Osteocyte (in vitro differentiated cells): Measurements from ENCODE around the gene SMYD3. TPM values are rescaled to one million over a fixed set of nuclear protein-coding genes. Genes with fewer than 3 reads are reported as not detected.

ENCODE experiments used
- DNase-seq: peaks from one replicate; pipeline ENCODE4 v3.0.0; 2021; ENCODE audit warnings: mixed read lengths; ENCODE audit not compliant: unreplicated experiment; ENCODE audit errors: extremely low spot score
- H3K27ac Mint-ChIP-seq: one replicate; pipeline ENCODE4 v1.8.0; 2021; ENCODE audit warnings: mild to moderate bottlenecking, mixed read lengths; ENCODE audit not compliant: unreplicated experiment
- H3K27me3 Mint-ChIP-seq: one replicate; pipeline ENCODE4 v1.8.0; 2021; ENCODE audit warnings: mixed read lengths; ENCODE audit not compliant: unreplicated experiment
- H3K36me3 Mint-ChIP-seq: one replicate; pipeline ENCODE4 v1.8.0; 2021; ENCODE audit warnings: mixed read lengths; ENCODE audit not compliant: unreplicated experiment
- H3K4me1 Mint-ChIP-seq: one replicate; pipeline ENCODE4 v1.8.0; 2021; ENCODE audit warnings: mixed read lengths; ENCODE audit not compliant: unreplicated experiment
- H3K4me3 Mint-ChIP-seq: one replicate; pipeline ENCODE4 v1.8.0; 2021; ENCODE audit warnings: mild to moderate bottlenecking, moderate library complexity, mixed read lengths; ENCODE audit not compliant: unreplicated experiment
- H3K9me3 Mint-ChIP-seq: one replicate; pipeline ENCODE4 v1.8.0; 2021; ENCODE audit warnings: mixed read lengths; ENCODE audit not compliant: unreplicated experiment
- total RNA-seq: library from RNA; stranded (reverse); gene quantifications from 2 replicates; pipeline ENCODE4 v1.2.1, GENCODE V29; 2021
- TF ChIP-seq, protein P1 (sequence below): fragments of 200-600 bp; sonication (generic); IDR thresholded peaks from 2 replicates; pipeline ENCODE4 v1.5.0; 2021; ENCODE audit warnings: antibody characterized with exemption, mild to moderate bottlenecking, moderate library complexity

SMYD3 gene
- total RNA-seq, 1 donor from 2014 or later = 22.3 TPM

DNA sequence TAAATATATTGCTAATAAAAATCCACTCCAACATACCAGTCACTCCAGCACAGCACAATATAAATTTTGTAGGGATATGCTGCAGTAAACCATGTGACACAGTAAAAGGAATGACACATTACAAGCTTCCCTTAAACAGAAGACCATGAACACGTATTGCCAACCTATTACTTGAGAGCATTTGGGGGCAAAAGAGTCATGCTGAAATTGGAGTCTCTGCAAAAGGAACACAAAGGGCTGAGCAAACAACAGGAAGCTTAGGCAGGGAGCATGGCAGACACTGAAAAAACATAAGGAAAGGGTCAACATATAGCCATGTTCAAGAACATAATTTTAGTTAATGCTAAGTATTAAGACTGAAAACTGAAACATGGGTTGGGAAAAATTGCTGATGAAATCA, 214.5 kb downstream of the SMYD3 start:
- DNase-seq = no peak
- Mint-ChIP-seq H3K27me3 (no peaks in the 10 kb centered on the region), H3K36me3 (no peaks in the 10 kb centered on the region), H3K27ac (no peak overlapping the region), H3K9me3 (no peaks in the 10 kb centered on the region), H3K4me1 (peaks cover 10% of the 10 kb centered on the region), H3K4me3 (no peak overlapping the region)
- TF ChIP-seq, protein P1, sequence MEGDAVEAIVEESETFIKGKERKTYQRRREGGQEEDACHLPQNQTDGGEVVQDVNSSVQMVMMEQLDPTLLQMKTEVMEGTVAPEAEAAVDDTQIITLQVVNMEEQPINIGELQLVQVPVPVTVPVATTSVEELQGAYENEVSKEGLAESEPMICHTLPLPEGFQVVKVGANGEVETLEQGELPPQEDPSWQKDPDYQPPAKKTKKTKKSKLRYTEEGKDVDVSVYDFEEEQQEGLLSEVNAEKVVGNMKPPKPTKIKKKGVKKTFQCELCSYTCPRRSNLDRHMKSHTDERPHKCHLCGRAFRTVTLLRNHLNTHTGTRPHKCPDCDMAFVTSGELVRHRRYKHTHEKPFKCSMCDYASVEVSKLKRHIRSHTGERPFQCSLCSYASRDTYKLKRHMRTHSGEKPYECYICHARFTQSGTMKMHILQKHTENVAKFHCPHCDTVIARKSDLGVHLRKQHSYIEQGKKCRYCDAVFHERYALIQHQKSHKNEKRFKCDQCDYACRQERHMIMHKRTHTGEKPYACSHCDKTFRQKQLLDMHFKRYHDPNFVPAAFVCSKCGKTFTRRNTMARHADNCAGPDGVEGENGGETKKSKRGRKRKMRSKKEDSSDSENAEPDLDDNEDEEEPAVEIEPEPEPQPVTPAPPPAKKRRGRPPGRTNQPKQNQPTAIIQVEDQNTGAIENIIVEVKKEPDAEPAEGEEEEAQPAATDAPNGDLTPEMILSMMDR = no peak

DNA sequence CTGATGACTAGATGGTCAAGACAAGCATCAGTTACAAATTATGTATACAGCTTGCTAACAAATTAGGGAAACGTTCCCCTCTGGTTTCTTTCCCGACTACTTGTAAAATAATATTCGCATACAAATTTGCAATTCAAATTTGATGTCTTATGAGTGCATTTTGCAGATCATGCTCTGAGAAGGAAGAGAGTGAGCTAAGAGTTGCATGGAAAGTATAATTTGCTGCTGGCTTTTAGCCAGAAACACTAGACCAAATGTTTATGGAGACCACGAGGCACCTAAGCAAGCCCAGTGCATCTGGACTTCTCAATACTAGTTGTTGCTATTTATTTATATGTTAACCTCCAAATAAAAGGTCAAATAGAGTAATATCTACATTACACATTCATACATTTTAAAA, 216.0 kb downstream of the SMYD3 start:
- no peaks in the 10 kb centered on the region for H3K9me3 Mint-ChIP-seq
- TF ChIP-seq, protein P1 = no peak
- H3K36me3 Mint-ChIP-seq = no peaks in the 10 kb centered on the region
- H3K4me3 Mint-ChIP-seq = no peak overlapping the region
- H3K4me1 Mint-ChIP-seq = peaks cover 10% of the 10 kb centered on the region
- no peak for DNase-seq
- H3K27ac Mint-ChIP-seq = no peak overlapping the region
- H3K27me3 Mint-ChIP-seq = no peaks in the 10 kb centered on the region

DNA sequence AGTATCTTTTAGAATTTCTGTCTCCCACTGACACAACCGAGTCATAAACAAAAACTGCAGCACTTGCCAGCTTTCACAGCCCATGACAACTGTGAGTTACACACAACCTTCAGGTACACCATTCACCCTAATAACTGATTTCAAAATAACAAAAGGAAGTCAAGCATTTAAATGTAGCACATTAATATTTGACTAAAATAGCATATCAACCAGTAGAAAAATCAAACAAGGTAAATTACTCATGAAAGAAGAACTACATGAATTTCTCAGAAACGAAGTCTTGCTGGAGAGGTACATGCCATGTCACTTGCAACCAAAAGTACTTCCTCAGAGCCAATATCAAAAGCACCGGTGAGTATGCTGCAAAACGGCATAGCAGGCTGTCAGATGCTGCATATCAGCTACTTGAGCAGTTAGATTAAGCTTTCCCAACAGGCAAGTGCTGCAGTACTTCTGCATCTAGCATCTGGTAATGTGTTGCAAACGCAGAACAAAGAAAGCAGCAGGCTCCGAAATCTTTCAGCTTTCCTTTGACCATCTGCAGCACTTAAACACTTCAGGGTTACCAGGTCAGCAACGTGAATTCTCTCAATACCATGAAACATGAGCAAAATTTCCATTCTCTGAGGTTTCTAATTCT, 223.2 kb downstream of the SMYD3 start:
- Mint-ChIP-seq H3K9me3 (peaks cover 7% of the 10 kb centered on the region), H3K36me3 (peaks cover 2% of the 10 kb centered on the region), H3K27me3 (no peaks in the 10 kb centered on the region), H3K4me3 (no peak overlapping the region), H3K4me1 (peaks cover 2% of the 10 kb centered on the region), H3K27ac (no peak overlapping the region)
- TF ChIP-seq, protein P1 = no peak
- DNase-seq = no peak

DNA sequence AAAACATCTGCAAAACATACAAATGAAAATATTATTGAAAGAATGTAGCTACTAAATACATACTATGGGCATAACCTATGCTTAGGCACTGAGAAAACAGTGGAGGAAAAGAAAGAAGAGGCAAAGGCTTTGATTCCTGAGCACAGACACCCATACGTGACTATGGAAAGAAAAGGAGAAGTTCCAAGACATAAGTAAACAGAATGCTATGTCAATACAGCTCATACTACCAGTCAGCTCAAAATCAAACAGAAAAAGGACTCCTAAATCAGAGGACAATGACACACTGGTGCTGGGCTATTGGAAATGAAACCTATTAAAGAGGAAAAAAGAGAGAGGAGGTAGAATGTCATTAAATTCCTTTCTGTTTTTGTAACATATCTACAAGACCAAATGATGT, 225.4 kb downstream of the SMYD3 start:
- H3K27me3 Mint-ChIP-seq = no peaks in the 10 kb centered on the region
- H3K27ac Mint-ChIP-seq = no peak overlapping the region
- TF ChIP-seq, protein P1 = no peak
- peaks cover 2% of the 10 kb centered on the region for H3K36me3 Mint-ChIP-seq
- H3K4me1 Mint-ChIP-seq = peaks cover 2% of the 10 kb centered on the region
- DNase-seq = no peak
- H3K9me3 Mint-ChIP-seq = peaks cover 7% of the 10 kb centered on the region
- H3K4me3 Mint-ChIP-seq = no peak overlapping the region

DNA sequence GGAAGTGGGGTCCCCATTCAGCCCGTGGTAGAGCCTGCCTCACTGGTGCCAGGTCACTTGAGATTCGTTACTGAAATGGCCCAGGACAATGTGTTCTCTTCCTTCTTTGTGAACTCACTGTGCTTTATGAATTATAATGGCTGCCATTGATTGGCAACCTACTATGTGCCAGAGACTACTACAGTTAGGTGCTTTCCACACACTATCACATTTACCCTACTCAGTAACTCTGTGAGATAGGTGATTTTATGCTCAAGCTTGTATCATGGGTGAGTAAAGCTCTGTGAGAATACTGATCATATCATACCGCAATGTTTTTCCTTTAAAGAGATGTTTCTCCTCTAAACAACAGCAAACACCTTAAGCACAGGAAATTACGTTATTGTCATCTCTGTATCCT, 225.9 kb downstream of the SMYD3 start:
- no peak overlapping the region for H3K27ac Mint-ChIP-seq

More for the DNA sequence above, 225.9 kb downstream of the SMYD3 start:
- peaks cover 7% of the 10 kb centered on the region for H3K9me3 Mint-ChIP-seq
- TF ChIP-seq, protein P1 = no peak
- DNase-seq = no peak
- no peaks in the 10 kb centered on the region for H3K27me3 Mint-ChIP-seq
- no peak overlapping the region for H3K4me3 Mint-ChIP-seq
- H3K4me1 Mint-ChIP-seq = peaks cover 2% of the 10 kb centered on the region
- H3K36me3 Mint-ChIP-seq = peaks cover 2% of the 10 kb centered on the region
